H1 (cell line): ENCODE measurements around the gene PITX3. TPM values are rescaled to one million over a fixed set of nuclear protein-coding genes. Genes with fewer than 3 reads are reported as not detected.

Experiments used
- CTCF ChIA-PET: fragments of 300-600 bp; sonication (Branson Sonifier 250); formaldehyde crosslinking; loops from one replicate; lab custom pipeline; 2021; ENCODE audit not compliant: partially characterized antibody; lab: Charles Lee
- POLR2A ChIA-PET: fragments of 300-600 bp; sonication (Branson Sonifier 250); formaldehyde crosslinking; loops from one replicate; lab custom pipeline; 2021; ENCODE audit warnings: inconsistent platforms; ENCODE audit not compliant: partially characterized antibody; lab: Charles Lee
- DNase-seq, 2 experiments: peaks; one replicate each; pipeline versions ENCODE4 v3.0.0 to v3.0.0-alpha.2; 2010 to 2022; ENCODE audit warnings: low spot score in 2 of 2, low read depth in 1 of 2, mixed read lengths in 1 of 2
- FAIRE-seq: peaks from 2 replicates; lab custom pipeline; 2011; peaks lifted over from hg19 to GRCh38; lab: Jason Lieb, UNC
- H2AFZ ChIP-seq: 2 replicates; pipeline ENCODE4 v1.8.1; 2012; ENCODE audit warnings: low read length, inconsistent platforms
- H2AK5ac ChIP-seq: 2 replicates; pipeline ENCODE4 v1.6.1; 2013; ENCODE audit warnings: low read depth, low read length
- H2BK120ac ChIP-seq: replicated peaks from 2 replicates; pipeline ENCODE3; 2013; ENCODE audit warnings: low read depth, low read length, inconsistent platforms
- H2BK12ac ChIP-seq: 2 replicates; pipeline ENCODE4 v1.6.1; 2013; ENCODE audit warnings: low read depth, low read length
- H2BK15ac ChIP-seq: 2 replicates; pipeline ENCODE4 v1.6.1; 2013; ENCODE audit warnings: low read length
- H2BK20ac ChIP-seq: 2 replicates; pipeline ENCODE4 v1.6.1; 2013; ENCODE audit warnings: low read length
- H2BK5ac ChIP-seq: 2 replicates; pipeline ENCODE4 v1.6.1; 2013; ENCODE audit warnings: low read depth, low read length
- H3K14ac ChIP-seq: 2 replicates; pipeline ENCODE4 v1.6.1; 2013; ENCODE audit warnings: inconsistent platforms; ENCODE audit not compliant: insufficient read length
- H3K18ac ChIP-seq: 2 replicates; pipeline ENCODE4 v1.6.1; 2013; ENCODE audit warnings: low read length; ENCODE audit errors: extremely low read depth
- H3K23ac ChIP-seq: 2 replicates; pipeline ENCODE4 v1.6.1; 2013; ENCODE audit warnings: inconsistent platforms; ENCODE audit not compliant: insufficient read length
- H3K23me2 ChIP-seq: 2 replicates; pipeline ENCODE4 v1.6.1; 2013; ENCODE audit warnings: low read depth, low read length
- H3K27ac ChIP-seq: 2 replicates; pipeline ENCODE4 v1.6.1; 2011; ENCODE audit warnings: low read depth, low read length, inconsistent platforms
- H3K27me3 ChIP-seq, 4 experiments: replicated peaks in 1 of 4; 1 replicate in 1 of 4; 2 replicates in 3 of 4; pipeline versions ENCODE4 v1.6.1 to v1.8.1; 2011 to 2013; ENCODE audit warnings: low read length in 3 of 4, mild to moderate bottlenecking in 3 of 4, inconsistent platforms in 2 of 4, mixed read lengths in 2 of 4, moderate library complexity in 1 of 4; ENCODE audit not compliant: control insufficient read depth in 3 of 4, insufficient read depth in 3 of 4; ENCODE audit errors: extremely low read depth in 1 of 4
- H3K36me3 ChIP-seq, 4 experiments: 2 replicates each; pipeline versions ENCODE4 v1.6.1 to v1.8.1; 2011 to 2013; ENCODE audit warnings: mild to moderate bottlenecking in 4 of 4, low read length in 3 of 4, moderate library complexity in 2 of 4, control low read depth in 1 of 4, inconsistent platforms in 1 of 4; ENCODE audit not compliant: insufficient read depth in 4 of 4, control insufficient read depth in 2 of 4
- H3K4ac ChIP-seq: replicated peaks from 2 replicates; pipeline ENCODE3; 2013; ENCODE audit warnings: low read length, low read depth, mixed read lengths, inconsistent platforms; ENCODE audit not compliant: insufficient read length
- H3K4me1 ChIP-seq, 4 experiments: replicated peaks in 1 of 4; 1 replicate in 1 of 4; 2 replicates in 3 of 4; pipeline versions ENCODE4 v1.6.1 to v1.8.1; 2011 to 2013; ENCODE audit warnings: low read length in 3 of 4, inconsistent platforms in 2 of 4, mixed read lengths in 1 of 4; ENCODE audit not compliant: insufficient read depth in 4 of 4, control insufficient read depth in 3 of 4
- H3K4me2 ChIP-seq, 2 experiments: 2 replicates each; pipeline versions ENCODE4 v1.6.1 to v1.8.1; 2011 to 2013; ENCODE audit warnings: low read depth in 2 of 2, low read length in 2 of 2, control low read depth in 1 of 2, inconsistent platforms in 1 of 2, mild to moderate bottlenecking in 1 of 2; ENCODE audit not compliant: insufficient read depth in 1 of 2
- H3K4me3 ChIP-seq, 4 experiments: fragments of 200-600, 300-600 bp in 1 of 4; sonication (generic), shearing (Covaris generic), sonication (Bioruptor Twin) in 1 of 4; 2 replicates each; pipeline versions ENCODE4 v1.5.1 to v1.8.1; 2011 to 2016; ENCODE audit warnings: low read length in 4 of 4, low read depth in 3 of 4, control low read depth in 2 of 4, inconsistent platforms in 2 of 4, mild to moderate bottlenecking in 2 of 4, mixed read lengths in 1 of 4, moderate library complexity in 1 of 4; ENCODE audit not compliant: insufficient read depth in 2 of 4; ENCODE audit errors: extremely low read depth in 1 of 4
- H3K56ac ChIP-seq: replicated peaks from 2 replicates; pipeline ENCODE3; 2013; ENCODE audit warnings: low read depth, mild to moderate bottlenecking, mixed read lengths, low read length, inconsistent platforms; ENCODE audit not compliant: insufficient read length
- H3K79me1 ChIP-seq: 2 replicates; pipeline ENCODE4 v1.6.1; 2013; ENCODE audit warnings: low read depth, low read length, control low read depth
- H3K79me2 ChIP-seq, 2 experiments: 2 replicates each; pipeline versions ENCODE4 v1.6.1 to v1.8.1; 2012 to 2013; ENCODE audit warnings: low read length in 2 of 2, mild to moderate bottlenecking in 2 of 2, inconsistent platforms in 1 of 2; ENCODE audit not compliant: insufficient read depth in 2 of 2, control insufficient read depth in 1 of 2
- H3K9ac ChIP-seq, 4 experiments: replicated peaks in 1 of 4; 1 replicate in 1 of 4; 2 replicates in 3 of 4; pipeline versions ENCODE4 v1.6.1 to v1.8.1; 2011 to 2013; ENCODE audit warnings: low read depth in 3 of 4, low read length in 3 of 4, control low read depth in 2 of 4, mild to moderate bottlenecking in 2 of 4, moderate library complexity in 2 of 4, inconsistent platforms in 1 of 4; ENCODE audit errors: extremely low read depth in 1 of 4
- H3K9me3 ChIP-seq, 2 experiments: 2 replicates each; pipeline versions ENCODE4 v1.6.1 to v1.8.1; 2012 to 2013; ENCODE audit warnings: mild to moderate bottlenecking in 2 of 2, moderate library complexity in 2 of 2, control low read depth in 1 of 2, inconsistent platforms in 1 of 2, low read depth in 1 of 2, low read length in 1 of 2, mixed read lengths in 1 of 2; ENCODE audit not compliant: insufficient read depth in 2 of 2
- H4K20me1 ChIP-seq, 2 experiments: replicated peaks in 1 of 2; 2 replicates each; pipeline versions ENCODE3 to v1.8.1; 2011 to 2013; ENCODE audit warnings: inconsistent platforms in 2 of 2, low read length in 2 of 2, mild to moderate bottlenecking in 1 of 2; ENCODE audit not compliant: insufficient read depth in 2 of 2, control insufficient read depth in 1 of 2
- H4K5ac ChIP-seq: 2 replicates; pipeline ENCODE4 v1.6.1; 2013; ENCODE audit warnings: low read length, low read depth, mixed read lengths, inconsistent platforms; ENCODE audit not compliant: insufficient read length
- H4K8ac ChIP-seq: 2 replicates; pipeline ENCODE4 v1.8.0; 2013; ENCODE audit warnings: mild to moderate bottlenecking, moderate library complexity, low read length, inconsistent platforms; ENCODE audit not compliant: insufficient read depth; ENCODE audit errors: extremely low read depth
- H4K91ac ChIP-seq: replicated peaks from 2 replicates; pipeline ENCODE3; 2013; ENCODE audit warnings: low read length, mixed read lengths, inconsistent platforms; ENCODE audit not compliant: insufficient read length
- SUZ12 ChIP-seq: fragments of 200-600 bp; sonication (generic); IDR thresholded peaks from 2 replicates; pipeline ENCODE4 v1.6.1; 2012; ENCODE audit warnings: mild to moderate bottlenecking, inconsistent platforms, low read length, moderate library complexity, mixed read lengths
- WGBS, 2 experiments: shearing (Covaris generic) in 1 of 2; methylation state at CpG; one replicate each; pipeline versions ENCODE4 v1.1.6 to v1.1.7; 2013 to 2015; ENCODE audit warnings: low lambda C conversion rate in 2 of 2, mixed read lengths in 2 of 2, inconsistent platforms in 1 of 2, low coverage in 1 of 2, missing lambda C conversion rate in 1 of 2; ENCODE audit not compliant: insufficient replicate concordance in 2 of 2, insufficient coverage in 1 of 2, insufficient read length in 1 of 2; ENCODE audit errors: extremely low coverage in 1 of 2, missing lambda C conversion rate in 1 of 2; 5-methylcytosine and 5-hydroxymethylcytosine counted together
- polyA plus RNA-seq, 7 experiments: library from polyadenylated mRNA; depleted of rRNA in 3 of 7; stranded (reverse) in 5 of 7; unstranded in 2 of 7; fragments of >200 nt in 5 of 7; fragments of 200-250 nt in 2 of 7; gene quantifications; 1 replicate in 5 of 7; 2 replicates in 1 of 7; 4 replicates in 1 of 7; pipeline versions ENCODE4 v1.2.1 to v1.2.3, GENCODE V29; 2011 to 2013; ENCODE audit warnings: missing spikeins in 2 of 7, mixed read lengths in 2 of 7
- total RNA-seq: library from RNA; stranded (reverse); fragmentation: NEBNext Ultra II Directional; extraction: Animal tissue kit (Norgen Biotek cat#: 25700); gene quantifications from 2 replicates; pipeline ENCODE4 v1.2.1, GENCODE V29; 2021

Gene PITX3
- total and polyA plus RNA-seq, 2 of the 8 experiments (the other 6 are each of a cell fraction or from before 2014, with no cell fraction given): 0.18 to 0.41 TPM

DNA sequence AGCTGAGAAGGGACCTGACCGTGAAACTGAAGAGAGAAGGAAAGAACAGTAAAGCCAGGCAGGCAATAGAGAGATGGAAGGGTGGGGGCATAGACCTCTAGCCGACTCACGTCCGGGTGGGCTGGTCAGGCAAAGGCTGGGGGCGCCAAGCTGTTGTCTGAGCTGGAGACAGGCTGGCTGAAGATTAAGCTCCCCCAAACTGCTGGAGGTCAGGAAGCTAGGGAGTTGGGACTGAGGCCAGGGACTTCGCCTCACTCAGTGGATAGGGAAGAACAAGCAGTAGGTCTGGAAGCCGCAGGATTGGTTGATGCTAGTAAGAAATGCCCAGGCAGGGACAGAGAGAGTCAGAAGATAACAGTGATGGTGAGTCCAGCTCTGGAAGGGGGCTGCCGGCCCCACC, 5.3 kb downstream of the PITX3 start:
- TF ChIP-seq SUZ12: no peak
- H3K56ac ChIP-seq: no peak overlapping the region
- H3K9ac ChIP-seq: no peak overlapping the region
- no peak overlapping the region for H3K27ac ChIP-seq
- no peak overlapping the region for H3K18ac ChIP-seq
- no peak overlapping the region for H2AK5ac ChIP-seq
- DNase-seq (no peak), FAIRE-seq (no peak)
- H4K20me1 ChIP-seq: peaks cover 0 to 11% of the 10 kb centered on the region in 2 experiments
- no peak overlapping the region for H3K4me3 ChIP-seq
- H2BK12ac ChIP-seq: no peak overlapping the region
- no peak overlapping the region for H3K4ac ChIP-seq
- H2BK15ac ChIP-seq: no peak overlapping the region
- no peak overlapping the region for H2BK5ac ChIP-seq
- H3K23me2 ChIP-seq: peaks cover 3% of the 10 kb centered on the region; the same call in 1 of the 2 replicates
- no peak overlapping the region for H3K23ac ChIP-seq
- H4K5ac ChIP-seq: no peak overlapping the region
- H4K91ac ChIP-seq: no peak overlapping the region
- POLR2A ChIA-PET: interaction anchor here (1.4 kb wide), 1 partner anchor 160 kb away, joined by 4 read pairs; the partner anchor contains the start of gene NFKB2
- no peak overlapping the region for H3K4me2 ChIP-seq
- H3K36me3 ChIP-seq: no peaks in the 10 kb centered on the region; a peak in 1 of 8 replicates
- CTCF ChIA-PET: interaction anchor here (0.5 to 24.6 kb wide), 9 partner anchors 9 to 164 kb away, joined by 3 to 862 read pairs (median 4); partner anchors contain the start of genes GBF1 and NFKB2
- no peaks in the 10 kb centered on the region for H3K79me2 ChIP-seq
- no peaks in the 10 kb centered on the region for H3K9me3 ChIP-seq
- H2BK20ac ChIP-seq: no peak overlapping the region
- no peak overlapping the region for H2BK120ac ChIP-seq
- H4K8ac ChIP-seq: no peak overlapping the region
- H3K4me1 ChIP-seq: peaks cover 0 to 20% (median 5%) of the 10 kb centered on the region in 4 experiments; a peak in 5 of 7 replicates
- H3K14ac ChIP-seq: no peak overlapping the region
- H3K79me1 ChIP-seq: no peaks in the 10 kb centered on the region
- H2AFZ ChIP-seq: no peak overlapping the region
- 74% methylated on average over 8 of the region's 8 CpGs; no CpG with 5 or more reads in 1 of the 2 experiments for WGBS, 2 experiments
- H3K27me3 ChIP-seq: peaks cover 44 to 94% (median 80%) of the 10 kb centered on the region in 4 experiments
